SU-DHL-6 (cell line): ENCODE data around the gene MEN1.

Source experiments
- H2AFZ ChIP-seq: fragments of 200-600 bp; sonication (generic); 2 replicates; pipeline ENCODE4 v1.6.1; 2014; ENCODE audit warnings: low read depth, mild to moderate bottlenecking, moderate library complexity, mixed read lengths, antibody characterized with exemption, low read length; ENCODE audit not compliant: severe bottlenecking
- H3F3A ChIP-seq: fragments of 200-600 bp; shearing (Covaris generic); 2 replicates; pipeline ENCODE4 v1.6.0; 2016; ENCODE audit warnings: antibody characterized with exemption, mild to moderate bottlenecking; ENCODE audit not compliant: insufficient read depth
- H3K27ac ChIP-seq: fragments of 200-600 bp; sonication (generic); 2 replicates; pipeline ENCODE4 v1.5.1; 2016; ENCODE audit warnings: low read depth, mild to moderate bottlenecking, low read length, moderate library complexity, mixed read lengths
- H3K27me3 ChIP-seq: fragments of 200-600 bp; sonication (generic), shearing (Covaris generic); 2 replicates; pipeline ENCODE4 v1.6.0; 2014; ENCODE audit warnings: mild to moderate bottlenecking, low read length
- H3K36me3 ChIP-seq: fragments of 200-600 bp; sonication (generic); 2 replicates; pipeline ENCODE4 v1.6.1; 2014; ENCODE audit warnings: mild to moderate bottlenecking, low read length, mixed read lengths
- H3K4me2 ChIP-seq: fragments of 300-600, 200-600 bp; shearing (Covaris generic), sonication (generic); 2 replicates; pipeline ENCODE4 v1.6.0; 2014; ENCODE audit warnings: low read length, low read depth, mild to moderate bottlenecking; ENCODE audit not compliant: poor library complexity, severe bottlenecking
- H3K4me3 ChIP-seq: fragments of 200-600 bp; sonication (generic); 2 replicates; pipeline ENCODE4 v1.5.1; 2014; ENCODE audit warnings: antibody characterized with exemption, low read length, mild to moderate bottlenecking, mixed read lengths; ENCODE audit not compliant: insufficient read depth, poor library complexity, severe bottlenecking
- H3K79me2 ChIP-seq: fragments of 200-600 bp; sonication (generic); 2 replicates; pipeline ENCODE4 v1.6.1; 2014; ENCODE audit warnings: mild to moderate bottlenecking, low read length, moderate library complexity; ENCODE audit not compliant: insufficient read depth
- H3K9ac ChIP-seq: fragments of 200-600 bp; sonication (generic); 2 replicates; pipeline ENCODE4 v1.7.0; 2014; ENCODE audit warnings: mild to moderate bottlenecking, low read length
- H3K9me2 ChIP-seq: fragments of 200-600 bp; sonication (generic); replicated peaks from 2 replicates; pipeline ENCODE4 v1.6.1; 2014; ENCODE audit warnings: low read length; ENCODE audit not compliant: insufficient read depth
- H3K9me3 ChIP-seq: fragments of 200-600 bp; sonication (generic); 2 replicates; pipeline ENCODE4 v1.6.1; 2014; ENCODE audit warnings: low read length, mixed read lengths; ENCODE audit not compliant: insufficient read depth
- H4K20me1 ChIP-seq: fragments of 200-600 bp; sonication (generic); 2 replicates; pipeline ENCODE4 v1.6.1; 2014; ENCODE audit warnings: low read depth, mild to moderate bottlenecking, antibody characterized with exemption, low read length, moderate library complexity, mixed read lengths
- EZH2phosphoT487 ChIP-seq: fragments of 200-600 bp; sonication (generic), shearing (Covaris generic); conservative IDR thresholded peaks from 2 replicates; pipeline ENCODE4 v1.6.1; 2018; ENCODE audit warnings: mild to moderate bottlenecking, antibody characterized with exemption, low read length, moderate library complexity, mixed read lengths
- TF ChIP-seq, protein P1 (sequence below): fragments of 200-600 bp; sonication (generic); IDR thresholded peaks from one replicate; pipeline ENCODE4 v1.5.1; 2017; ENCODE audit warnings: antibody characterized with exemption, mild to moderate bottlenecking, low read length, moderate library complexity; ENCODE audit not compliant: insufficient read depth, poor library complexity, severe bottlenecking

MEN1 gene

DNA sequence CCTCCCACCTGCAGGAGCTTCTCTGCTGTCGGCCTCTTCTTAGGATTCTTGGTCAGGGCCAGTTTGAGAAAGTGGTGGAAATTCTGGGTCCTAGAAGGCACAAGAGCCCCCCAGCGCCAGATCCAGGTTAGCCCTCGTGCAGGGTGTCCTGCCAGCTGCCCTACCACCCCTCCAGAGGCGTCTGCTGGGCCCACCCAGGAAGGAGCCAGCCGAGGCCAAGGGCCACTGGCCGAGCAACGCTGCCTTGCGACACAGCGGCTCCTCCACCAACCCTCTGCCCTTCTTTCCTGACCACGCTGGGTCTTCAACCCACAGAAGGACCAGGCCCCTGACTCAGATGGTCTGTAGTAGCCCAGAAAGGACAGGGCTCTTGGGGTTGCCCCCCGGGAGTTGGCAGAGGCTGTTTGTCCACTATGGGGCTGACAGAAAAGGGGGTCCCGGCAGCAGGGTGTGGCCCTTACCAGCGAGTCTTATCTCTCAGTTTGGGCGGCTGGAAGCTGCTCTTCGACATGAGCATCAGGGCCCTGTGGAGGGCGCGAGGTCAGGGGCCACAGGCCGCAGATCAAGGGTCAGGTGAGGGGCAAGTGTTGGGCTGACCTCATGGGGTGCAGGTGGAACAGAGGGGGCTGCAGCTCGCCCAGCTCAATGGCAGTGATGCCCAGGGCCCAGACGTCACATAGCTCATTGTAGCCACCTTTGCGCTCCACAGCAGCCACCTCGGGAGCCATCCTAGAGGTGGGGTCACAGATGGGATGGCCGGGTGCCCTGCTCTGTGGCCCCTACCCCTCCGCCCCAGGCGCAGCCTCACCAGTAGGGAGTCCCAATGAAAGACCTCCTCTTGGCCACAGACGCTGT lies 9.8 kb downstream of the MEN1 start:
- Histone ChIP-seq H3K9me3 (no peaks in the 10 kb centered on the region), H2AFZ (no peak overlapping the region), H3K27ac (peak overlapping the region; percentile 80), H4K20me1 (no peaks in the 10 kb centered on the region), H3F3A (0 out of 2 replicates have a peak, but pooled peaks cover 15% of the 10 kb centered on the region), H3K27me3 (no peaks in the 10 kb centered on the region), H3K79me2 (no peaks in the 10 kb centered on the region), H3K4me2 (peak overlapping the region; percentile 62), H3K36me3 (no peaks in the 10 kb centered on the region), H3K9me2 (no peaks in the 10 kb centered on the region), H3K9ac (peak overlapping the region; percentile 5; the same call in 1 of the 2 replicates), H3K4me3 (no peak overlapping the region)
- no peak for TF ChIP-seq EZH2phosphoT487
- TF ChIP-seq, protein P1, sequence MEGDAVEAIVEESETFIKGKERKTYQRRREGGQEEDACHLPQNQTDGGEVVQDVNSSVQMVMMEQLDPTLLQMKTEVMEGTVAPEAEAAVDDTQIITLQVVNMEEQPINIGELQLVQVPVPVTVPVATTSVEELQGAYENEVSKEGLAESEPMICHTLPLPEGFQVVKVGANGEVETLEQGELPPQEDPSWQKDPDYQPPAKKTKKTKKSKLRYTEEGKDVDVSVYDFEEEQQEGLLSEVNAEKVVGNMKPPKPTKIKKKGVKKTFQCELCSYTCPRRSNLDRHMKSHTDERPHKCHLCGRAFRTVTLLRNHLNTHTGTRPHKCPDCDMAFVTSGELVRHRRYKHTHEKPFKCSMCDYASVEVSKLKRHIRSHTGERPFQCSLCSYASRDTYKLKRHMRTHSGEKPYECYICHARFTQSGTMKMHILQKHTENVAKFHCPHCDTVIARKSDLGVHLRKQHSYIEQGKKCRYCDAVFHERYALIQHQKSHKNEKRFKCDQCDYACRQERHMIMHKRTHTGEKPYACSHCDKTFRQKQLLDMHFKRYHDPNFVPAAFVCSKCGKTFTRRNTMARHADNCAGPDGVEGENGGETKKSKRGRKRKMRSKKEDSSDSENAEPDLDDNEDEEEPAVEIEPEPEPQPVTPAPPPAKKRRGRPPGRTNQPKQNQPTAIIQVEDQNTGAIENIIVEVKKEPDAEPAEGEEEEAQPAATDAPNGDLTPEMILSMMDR, result no peak

DNA sequence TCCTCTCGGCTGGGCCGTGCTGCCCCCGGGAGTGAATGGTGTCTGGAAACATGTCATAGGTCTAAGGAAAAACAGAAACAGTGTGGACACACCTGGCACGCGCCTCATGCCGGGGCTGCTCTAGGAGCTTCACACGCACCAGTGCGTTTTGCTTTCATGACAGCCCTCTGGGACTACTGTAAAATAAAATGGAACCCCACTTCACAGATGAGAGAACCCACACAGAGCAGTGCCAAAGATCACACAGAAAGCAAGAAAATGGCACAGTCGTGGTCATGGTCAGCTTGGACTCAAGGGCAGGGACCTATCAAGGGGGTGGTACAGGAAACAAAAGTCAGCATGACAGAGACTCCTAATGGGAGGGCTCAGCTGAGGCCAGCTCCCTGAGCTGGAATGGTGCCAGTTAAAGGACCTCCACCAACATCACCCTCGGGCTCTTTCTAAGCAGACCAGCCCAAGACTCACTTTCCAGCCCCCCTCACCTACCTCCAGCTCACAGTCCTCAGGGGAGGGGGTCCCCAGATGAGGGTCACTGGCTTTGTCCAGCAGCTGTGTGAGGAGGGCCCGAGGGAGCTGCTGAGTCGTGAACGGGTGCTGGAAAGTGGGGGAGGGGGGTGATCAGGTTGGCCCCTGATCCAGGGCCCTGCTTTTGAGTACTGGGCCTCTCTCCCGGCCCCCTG lies 10.6 kb downstream of the MEN1 start:
- Histone ChIP-seq H3K9ac (0 out of 2 replicates have a peak overlapping the region, but pooled peaks have one; percentile 5), H2AFZ (no peak overlapping the region), H3K4me3 (no peak overlapping the region), H3K9me2 (no peaks in the 10 kb centered on the region), H3K9me3 (no peaks in the 10 kb centered on the region), H3K79me2 (no peaks in the 10 kb centered on the region), H3K27me3 (no peaks in the 10 kb centered on the region), H3K4me2 (peak overlapping the region; percentile 62), H3K27ac (peak overlapping the region; percentile 44), H3K36me3 (no peaks in the 10 kb centered on the region), H4K20me1 (no peaks in the 10 kb centered on the region), H3F3A (0 out of 2 replicates have a peak, but pooled peaks cover 15% of the 10 kb centered on the region)
- TF ChIP-seq EZH2phosphoT487, result no peak
- TF ChIP-seq, protein P1, result no peak

DNA sequence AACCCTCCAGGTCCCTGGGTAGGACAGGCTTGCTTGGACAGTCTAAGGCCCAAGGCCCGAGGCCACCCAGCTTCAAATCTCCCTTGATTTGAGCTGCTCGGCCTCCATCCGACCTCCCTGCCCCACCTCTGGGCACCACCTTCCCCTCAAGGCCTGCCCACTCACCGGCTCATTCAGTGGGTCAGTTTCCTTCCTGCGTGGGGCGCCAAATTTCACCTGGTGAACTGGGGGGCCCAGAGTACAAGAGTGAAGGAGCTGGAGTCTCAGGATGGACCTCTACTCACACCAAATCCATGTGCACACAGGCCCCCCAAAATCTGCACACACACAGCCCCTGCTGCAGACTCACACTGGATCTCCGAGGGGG lies 11.1 kb downstream of the MEN1 start:
- Histone ChIP-seq H3K36me3 (no peaks in the 10 kb centered on the region), H3K9me2 (no peaks in the 10 kb centered on the region), H3K9ac (no peak overlapping the region), H4K20me1 (no peaks in the 10 kb centered on the region), H3K79me2 (no peaks in the 10 kb centered on the region), H3K9me3 (no peaks in the 10 kb centered on the region), H3K27ac (peak overlapping the region; percentile 44), H3F3A (0 out of 2 replicates have a peak, but pooled peaks cover 15% of the 10 kb centered on the region), H3K4me3 (no peak overlapping the region), H3K4me2 (no peak overlapping the region), H2AFZ (no peak overlapping the region), H3K27me3 (no peaks in the 10 kb centered on the region)
- TF ChIP-seq, protein P1, result no peak
- TF ChIP-seq EZH2phosphoT487, result no peak
